Endodermal cell (in vitro differentiated cells): ENCODE data around the gene MOB3B. TPM values are rescaled to one million over a fixed set of nuclear protein-coding genes. Genes with fewer than 3 reads are reported as not detected.

Experiments used
- DNase-seq: peaks from one replicate; pipeline ENCODE4 v3.0.0-alpha.2; 2017
- H3K27ac ChIP-seq: 2 replicates; pipeline ENCODE4 v1.5.1; 2013; ENCODE audit warnings: mild to moderate bottlenecking, low read depth, low read length, moderate library complexity
- H3K27me3 ChIP-seq: 2 replicates; pipeline ENCODE4 v1.6.1; 2013; ENCODE audit warnings: mild to moderate bottlenecking, low read length, moderate library complexity; ENCODE audit not compliant: insufficient read depth, control insufficient read depth, poor library complexity, severe bottlenecking
- H3K36me3 ChIP-seq: 2 replicates; pipeline ENCODE4 v1.7.0; 2013; ENCODE audit warnings: mild to moderate bottlenecking, low read length, moderate library complexity; ENCODE audit not compliant: control insufficient read depth, insufficient read depth
- H3K4me1 ChIP-seq: one replicate; pipeline ENCODE4 v1.7.0; 2013; ENCODE audit warnings: low read length; ENCODE audit not compliant: control insufficient read depth, insufficient read depth
- H3K4me3 ChIP-seq: 2 replicates; pipeline ENCODE4 v1.5.1; 2013; ENCODE audit warnings: mild to moderate bottlenecking, low read length, moderate library complexity
- H3K9ac ChIP-seq: 2 replicates; pipeline ENCODE4 v1.6.1; 2013; ENCODE audit warnings: mild to moderate bottlenecking, low read length, moderate library complexity; ENCODE audit not compliant: poor library complexity, severe bottlenecking; ENCODE audit errors: extremely low read depth
- H3K9me3 ChIP-seq: 2 replicates; pipeline ENCODE4 v1.6.1; 2013; ENCODE audit warnings: mild to moderate bottlenecking, low read length, moderate library complexity; ENCODE audit not compliant: control insufficient read depth
- H3K27ac Mint-ChIP-seq: 2 replicates; pipeline ENCODE4 v1.8.0; 2020; ENCODE audit warnings: mixed read lengths
- H3K27me3 Mint-ChIP-seq: 2 replicates; pipeline ENCODE4 v1.8.0; 2021; ENCODE audit warnings: mild to moderate bottlenecking, mixed read lengths; ENCODE audit not compliant: insufficient read depth
- H3K36me3 Mint-ChIP-seq: 2 replicates; pipeline ENCODE4 v1.8.0; 2020; ENCODE audit warnings: low read depth, mixed read lengths
- H3K4me1 Mint-ChIP-seq: 2 replicates; pipeline ENCODE4 v1.8.0; 2020; ENCODE audit warnings: mixed read lengths
- H3K4me3 Mint-ChIP-seq: 2 replicates; pipeline ENCODE4 v1.8.0; 2020; ENCODE audit warnings: mild to moderate bottlenecking, moderate library complexity, mixed read lengths
- H3K9me3 Mint-ChIP-seq: 2 replicates; pipeline ENCODE4 v1.8.0; 2020; ENCODE audit warnings: mild to moderate bottlenecking, mixed read lengths
- CTCF ChIP-seq: fragments of 200-600 bp; sonication (generic); conservative IDR thresholded peaks from 2 replicates; pipeline ENCODE4 v1.5.0; 2021; ENCODE audit warnings: antibody characterized with exemption, mild to moderate bottlenecking
- WGBS, 2 experiments: methylation state at CpG; one replicate each; pipeline versions ENCODE4 v1.1.5 to v1.1.7; 2013; ENCODE audit warnings: missing lambda C conversion rate in 2 of 2, mixed read lengths in 1 of 2; ENCODE audit not compliant: insufficient coverage in 1 of 2, insufficient read length in 1 of 2; 5-methylcytosine and 5-hydroxymethylcytosine counted together
- total RNA-seq, 2 donors: library from RNA; stranded (reverse); fragmentation: NEBNext Ultra II Directional in 1 of 2; extraction: Animal tissue kit (Norgen Biotek cat#: 25700) in 1 of 2; gene quantifications; 2 replicates in 1 of 2; 3 replicates in 1 of 2; pipeline ENCODE4 v1.2.1, GENCODE V29; 2021

MOB3B gene
- total RNA-seq, 2 donors from 2014 or later: 5.6 to 6.2 TPM

GRCh38 chr9:27303219-27303618 lies 226.4 kb downstream of the MOB3B start:
- DNase-seq: peak; percentile 63
- no peak overlapping the region for H3K4me3 Mint-ChIP-seq
- 63 to 67% methylated on average over 1 to 6 of the region's 6 CpGs for WGBS, 2 experiments

GRCh38 chr9:27297050-27297449 lies 232.6 kb downstream of the MOB3B start, which contains the start of gene EQTN:
Gene EQTN, minus strand, starts transcription at chr9:27297150. Its CDS starts 95 bp downstream, at chr9:27297055.
- no peak within 1 kb of the TSS for H3K4me3 ChIP-seq
- no peak within 1 kb of the TSS for H3K27ac Mint-ChIP-seq
- TF ChIP-seq CTCF: no peak
- no peak within 1 kb of the TSS for H3K4me3 Mint-ChIP-seq
- H3K9ac ChIP-seq: no peak within 1 kb of the TSS
- WGBS, 2 experiments: 80 to 81% methylated on average over 4 to 7 of the region's 7 CpGs
- H3K9me3 ChIP-seq: no peaks in the 10 kb centered on the region
- H3K27ac ChIP-seq: no peak within 1 kb of the TSS
- no peak for DNase-seq
- no peaks in the 10 kb centered on the region for H3K36me3 Mint-ChIP-seq
- no peaks in the 10 kb centered on the region for H3K9me3 Mint-ChIP-seq
- H3K4me1 ChIP-seq: no peaks in the 10 kb centered on the region
- peaks cover 6% of the 10 kb centered on the region for H3K27me3 Mint-ChIP-seq
- H3K4me1 Mint-ChIP-seq: no peaks in the 10 kb centered on the region
- H3K27me3 ChIP-seq: no peaks in the 10 kb centered on the region
- H3K36me3 ChIP-seq: no peaks in the 10 kb centered on the region

More at GRCh38 chr9:27303219-27303618, 226.4 kb downstream of the MOB3B start:
- Histone ChIP-seq H3K27ac (no peak overlapping the region), H3K9me3 (no peaks in the 10 kb centered on the region), H3K9ac (no peak overlapping the region), H3K4me3 (no peak overlapping the region), H3K27me3 (no peaks in the 10 kb centered on the region), H3K4me1 (no peaks in the 10 kb centered on the region), H3K36me3 (no peaks in the 10 kb centered on the region)
- Mint-ChIP-seq H3K4me1 (no peaks in the 10 kb centered on the region), H3K27me3 (peaks cover 15% of the 10 kb centered on the region), H3K36me3 (no peaks in the 10 kb centered on the region), H3K27ac (no peak overlapping the region), H3K9me3 (peaks cover 3% of the 10 kb centered on the region)
- TF ChIP-seq CTCF: no peak

GRCh38 chr9:27293996-27294395 lies 235.6 kb downstream of the MOB3B start:
- no peak for TF ChIP-seq CTCF
- Histone ChIP-seq H3K36me3 (no peaks in the 10 kb centered on the region), H3K27me3 (no peaks in the 10 kb centered on the region), H3K9ac (no peak overlapping the region), H3K4me3 (no peak overlapping the region), H3K27ac (no peak overlapping the region), H3K4me1 (no peaks in the 10 kb centered on the region), H3K9me3 (no peaks in the 10 kb centered on the region)
- peaks cover 6% of the 10 kb centered on the region for H3K27me3 Mint-ChIP-seq
- H3K9me3 Mint-ChIP-seq: no peaks in the 10 kb centered on the region
- no peak overlapping the region for H3K27ac Mint-ChIP-seq
- WGBS, 2 experiments: 92 to 96% methylated on average over 2 of the region's 2 CpGs
- no peak overlapping the region for H3K4me3 Mint-ChIP-seq
- H3K4me1 Mint-ChIP-seq: peaks cover 4% of the 10 kb centered on the region
- no peaks in the 10 kb centered on the region for H3K36me3 Mint-ChIP-seq
- no peak for DNase-seq
